A549 (cell line): ENCODE data around the gene C11orf87.

Source experiments
- CTCF ChIP-seq: fragments of >200 bp; sonication (Bioruptor Twin); formaldehyde crosslinking; IDR thresholded peaks from 3 replicates; pipeline ENCODE4 v1.5.1; 2016
- JUNB ChIP-seq: fragments of >200 bp; sonication (Bioruptor Twin); formaldehyde crosslinking; IDR thresholded peaks from 2 replicates; pipeline ENCODE4 v1.6.1; 2016
- MAX ChIP-seq: IDR thresholded peaks from 2 replicates; pipeline ENCODE4 v1.6.1; 2012
- NR3C1 ChIP-seq: fragments of >200 bp; sonication (Bioruptor Twin); formaldehyde crosslinking; IDR thresholded peaks from 3 replicates; pipeline ENCODE4 v1.6.1; 2017
- PBX3 ChIP-seq: IDR thresholded peaks from 2 replicates; pipeline ENCODE4 v1.6.1; 2012
- POLR2A ChIP-seq: IDR thresholded peaks from 2 replicates; pipeline ENCODE4 v1.6.1; 2012; ENCODE audit warnings: mild to moderate bottlenecking, low read length
- RFX5 ChIP-seq: fragments of 450-650 bp; IDR thresholded peaks from 2 replicates; pipeline ENCODE4 v1.7.1; 2014; ENCODE audit warnings: antibody characterized with exemption, mild to moderate bottlenecking, moderate library complexity

GRCh38 chr11:109405671-109406070 is 16.3 kb upstream of the C11orf87 start:
- TF ChIP-seq CTCF (no peak), NR3C1 (no peak), PBX3 (no peak), RFX5 (no peak), POLR2A (no peak), MAX (no peak), JUNB (no peak)
